HFF-Myc (cell line): Measurements from ENCODE around the gene CYP2E1.
"Not testable (repeated sequence)": the region's sequence is repeated elsewhere in the genome, so short reads cannot be mapped to it uniquely, and the experiment has no call there.

ENCODE experiments used
- DNase-seq: peaks from one replicate; pipeline ENCODE4 v3.0.0-alpha.2; 2011; ENCODE audit warnings: low read depth; ENCODE audit errors: extremely low read depth
- H3K4me3 ChIP-seq: replicated peaks from 2 replicates; pipeline ENCODE4 v1.5.1; 2011; ENCODE audit warnings: low read depth, mild to moderate bottlenecking, control low read depth, low read length
- CTCF ChIP-seq: IDR thresholded peaks from 2 replicates; pipeline ENCODE4 v1.5.1; 2012; ENCODE audit warnings: mild to moderate bottlenecking, low read depth, low read length, control low read depth; ENCODE audit errors: missing control alignments

The CYP2E1 gene

GRCh38 chr10:133536198-133536597 is 9.0 kb downstream of the CYP2E1 start:
- DNase-seq, result no peak
- no peak for TF ChIP-seq CTCF
- no peak overlapping the region for H3K4me3 ChIP-seq

GRCh38 chr10:133537546-133538545 is 10.7 kb downstream of the CYP2E1 start:
- DNase-seq, result no peak
- TF ChIP-seq CTCF, result no peak
- H3K4me3 ChIP-seq, result no peak overlapping the region

GRCh38 chr10:133541441-133541975 is 14.3 kb downstream of the CYP2E1 start:
- not testable (repeated sequence) for DNase-seq, H3K4me3 ChIP-seq

GRCh38 chr10:133544506-133544905 is 17.3 kb downstream of the CYP2E1 start:
- no peak for TF ChIP-seq CTCF
- no peak for DNase-seq

GRCh38 chr10:133554600-133554999 is 27.4 kb downstream of the CYP2E1 start:
- H3K4me3 ChIP-seq, result no peak overlapping the region
- DNase-seq, result no peak
- TF ChIP-seq CTCF, result no peak

More at GRCh38 chr10:133544506-133544905, 17.3 kb downstream of the CYP2E1 start:
- no peak overlapping the region for H3K4me3 ChIP-seq

- TF ChIP-seq CTCF, result no peak
- no peak for DNase-seq
- H3K4me3 ChIP-seq, result no peak overlapping the region
Measured at GRCh38 chr10:133555521-133555920, 28.4 kb downstream of the CYP2E1 start.

- H3K4me3 ChIP-seq, result no peak overlapping the region
- no peak for DNase-seq
- no peak for TF ChIP-seq CTCF
Measured at GRCh38 chr10:133557381-133557780, 30.2 kb downstream of the CYP2E1 start.
